Kidney (tissue), 14 donors: ENCODE data around the gene MAP1LC3B. TPM values are rescaled to one million over a fixed set of nuclear protein-coding genes. Genes with fewer than 3 reads are reported as not detected.

ENCODE experiments used
- DNase-seq, 5 donors: peaks; one replicate each; pipeline ENCODE4 v3.0.0-alpha.2; 2013 to 2020
- FAIRE-seq: peaks from 2 replicates; lab custom pipeline; 2012; peaks lifted over from hg19 to GRCh38; lab: Jason Lieb, UNC
- H3K27ac ChIP-seq, 2 donors: one replicate each; pipeline ENCODE4 v1.7.0; 2013; ENCODE audit warnings: low read depth in 2 of 2, low read length in 2 of 2, inconsistent platforms in 1 of 2
- H3K27me3 ChIP-seq: one replicate; pipeline ENCODE4 v1.7.1; 2013; ENCODE audit warnings: low read length, inconsistent platforms; ENCODE audit not compliant: control insufficient read depth, insufficient read depth
- H3K36me3 ChIP-seq, 3 donors: one replicate each; pipeline versions ENCODE4 v1.7.0 to v1.7.1; 2013; ENCODE audit warnings: low read length in 3 of 3, control low read depth in 1 of 3, inconsistent platforms in 1 of 3; ENCODE audit not compliant: insufficient read depth in 3 of 3, control insufficient read depth in 2 of 3
- H3K4me1 ChIP-seq, 3 donors: one replicate each; pipeline versions ENCODE4 v1.7.0 to v1.7.1; 2013; ENCODE audit warnings: low read length in 3 of 3, inconsistent platforms in 1 of 3, low read depth in 1 of 3; ENCODE audit not compliant: control insufficient read depth in 2 of 3, insufficient read depth in 2 of 3
- H3K4me3 ChIP-seq, 3 donors: one replicate each; pipeline versions ENCODE4 v1.7.0 to v1.8.1; 2013; ENCODE audit warnings: low read length in 3 of 3, control low read depth in 1 of 3, inconsistent platforms in 1 of 3
- H3K9ac ChIP-seq, 3 donors: one replicate each; pipeline versions ENCODE4 v1.7.0 to v1.7.1; 2013; ENCODE audit warnings: low read length in 3 of 3, control low read depth in 1 of 3, inconsistent platforms in 1 of 3
- H3K9me3 ChIP-seq, 3 donors: one replicate each; pipeline versions ENCODE4 v1.7.0 to v1.7.1; 2013; ENCODE audit warnings: low read length in 3 of 3, control low read depth in 1 of 3, inconsistent platforms in 1 of 3; ENCODE audit not compliant: control insufficient read depth in 2 of 3, insufficient read depth in 1 of 3
- intact Hi-C: fragments of 100-400 bp; cut with DNase I; formaldehyde crosslinking; loops from one replicate; pipeline ENCODE4 v1.11.1; 2022
- polyA plus RNA-seq: library from polyadenylated mRNA; stranded (reverse); fragments of 350-450 nt; fragmentation: Illumina TruSeq; extraction: RNeasy Lipid Tissue Mini Kit (QIAGEN cat#74804); gene quantifications from one replicate; pipeline ENCODE4 v1.2.3, GENCODE V29; 2014; ENCODE audit warnings: low read depth, low replicate concordance; ENCODE audit not compliant: insufficient read depth
- total RNA-seq: library from RNA; stranded (reverse); fragmentation: NEBNext Ultra II Directional; extraction: Animal tissue kit (Norgen Biotek cat#: 25700); gene quantifications from one replicate; pipeline ENCODE4 v1.2.1, GENCODE V29; 2021
- TF ChIP-seq, protein P1 (sequence below): IDR thresholded peaks from 3 replicates; pipeline ENCODE4 v1.5.1; 2012; ENCODE audit warnings: mild to moderate bottlenecking, moderate library complexity, borderline replicate concordance; ENCODE audit not compliant: insufficient read depth; ENCODE audit errors: extremely low read depth
- donor health status: control.
- donor health status: control.
- donor health status: control.
- donor health status: control.
- donor health status: control.
- donor health status: DM: yes; HTN: yes; CAD: no.
- donor health status: Normal renal cell carcinoma (clear cell type).

The MAP1LC3B gene
- total and polyA plus RNA-seq, 2 donors from 2014 or later, result 57.1 to 70.3 TPM

DNA sequence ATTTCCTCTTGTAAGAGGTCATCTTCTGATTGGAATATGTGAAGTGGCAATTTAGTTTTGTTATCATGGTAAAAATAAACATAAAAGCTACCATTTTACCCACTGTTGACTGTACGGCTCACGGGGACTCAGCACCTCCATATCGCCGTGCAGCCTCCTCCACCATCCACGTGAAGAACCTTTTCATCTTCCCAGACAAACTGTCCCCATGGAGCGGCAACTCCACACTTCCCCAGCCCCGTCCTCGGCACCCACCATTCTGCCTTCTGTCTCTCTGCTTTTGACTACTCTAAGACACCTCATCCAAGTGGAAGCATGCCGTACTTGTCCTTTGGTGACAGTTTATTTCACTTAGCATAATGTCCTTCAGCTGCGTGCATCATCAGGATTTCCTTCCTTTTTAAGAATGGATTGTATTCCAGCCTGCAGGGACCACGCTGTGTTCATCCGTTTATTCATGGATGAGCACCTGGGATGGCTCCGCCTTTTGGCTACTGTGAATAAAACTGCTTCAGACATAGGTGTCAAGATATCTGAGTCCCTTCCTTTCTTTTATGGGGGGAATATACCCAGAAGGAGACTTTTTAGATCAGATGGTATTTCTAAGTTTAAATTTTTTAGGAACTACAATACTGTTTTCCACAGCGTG, 22.9 kb upstream of the MAP1LC3B start:
- TF ChIP-seq, protein P1, sequence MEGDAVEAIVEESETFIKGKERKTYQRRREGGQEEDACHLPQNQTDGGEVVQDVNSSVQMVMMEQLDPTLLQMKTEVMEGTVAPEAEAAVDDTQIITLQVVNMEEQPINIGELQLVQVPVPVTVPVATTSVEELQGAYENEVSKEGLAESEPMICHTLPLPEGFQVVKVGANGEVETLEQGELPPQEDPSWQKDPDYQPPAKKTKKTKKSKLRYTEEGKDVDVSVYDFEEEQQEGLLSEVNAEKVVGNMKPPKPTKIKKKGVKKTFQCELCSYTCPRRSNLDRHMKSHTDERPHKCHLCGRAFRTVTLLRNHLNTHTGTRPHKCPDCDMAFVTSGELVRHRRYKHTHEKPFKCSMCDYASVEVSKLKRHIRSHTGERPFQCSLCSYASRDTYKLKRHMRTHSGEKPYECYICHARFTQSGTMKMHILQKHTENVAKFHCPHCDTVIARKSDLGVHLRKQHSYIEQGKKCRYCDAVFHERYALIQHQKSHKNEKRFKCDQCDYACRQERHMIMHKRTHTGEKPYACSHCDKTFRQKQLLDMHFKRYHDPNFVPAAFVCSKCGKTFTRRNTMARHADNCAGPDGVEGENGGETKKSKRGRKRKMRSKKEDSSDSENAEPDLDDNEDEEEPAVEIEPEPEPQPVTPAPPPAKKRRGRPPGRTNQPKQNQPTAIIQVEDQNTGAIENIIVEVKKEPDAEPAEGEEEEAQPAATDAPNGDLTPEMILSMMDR, result no peak
- peaks cover 0 to 2% (median 0%) of the 10 kb centered on the region in 3 donors for H3K4me1 ChIP-seq
- FAIRE-seq (no peak), DNase-seq (no peak)
- H3K9ac ChIP-seq, result no peak overlapping the region
- H3K4me3 ChIP-seq, result no peak overlapping the region
- intact Hi-C loops, result no loop called here
- H3K36me3 ChIP-seq, result no peaks in the 10 kb centered on the region
- no peaks in the 10 kb centered on the region for H3K9me3 ChIP-seq
- no peak overlapping the region for H3K27ac ChIP-seq
- no peaks in the 10 kb centered on the region for H3K27me3 ChIP-seq

DNA sequence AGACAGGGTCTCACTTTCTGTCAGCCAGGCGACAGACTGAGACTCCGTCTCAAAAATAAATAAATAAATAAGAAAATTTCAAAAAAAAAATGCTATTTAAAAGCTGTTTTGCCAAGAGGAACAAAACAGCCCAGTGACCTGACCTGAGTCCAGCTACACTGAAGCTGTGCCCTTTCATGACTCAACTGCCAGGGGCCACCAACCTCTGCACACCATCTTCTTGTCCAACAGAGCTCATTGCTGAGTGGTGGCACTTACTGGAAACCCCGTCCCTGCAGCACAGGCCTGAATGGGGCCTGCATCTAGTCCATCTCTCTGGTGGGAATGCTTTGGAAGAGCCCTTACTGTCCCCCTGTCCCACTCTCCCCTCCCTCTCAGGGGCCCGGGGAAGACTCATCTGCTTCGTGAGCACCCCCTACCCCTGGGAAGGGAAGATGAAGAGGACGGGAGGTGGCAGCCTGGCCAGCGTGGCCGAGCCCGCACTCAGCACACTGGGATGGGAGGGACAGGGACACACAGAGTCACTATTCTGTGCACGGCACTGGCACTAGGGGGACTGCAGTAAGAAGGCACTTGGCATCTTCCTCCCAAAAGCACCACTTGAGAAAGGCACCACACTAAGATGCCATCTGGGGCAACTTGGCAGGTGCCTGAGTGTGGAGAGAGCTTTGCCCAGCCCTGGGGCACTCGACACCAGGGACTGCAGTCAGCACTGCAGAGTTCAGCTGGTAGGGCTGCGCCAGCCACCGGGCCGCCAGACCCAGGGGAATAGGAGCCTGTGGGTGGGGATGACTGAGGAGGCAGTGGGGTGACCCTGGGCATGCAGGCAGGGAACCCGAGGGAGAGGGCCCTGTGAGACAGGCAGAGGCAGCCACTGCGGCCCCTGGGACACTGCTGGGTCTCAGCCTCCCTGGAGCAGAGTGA, 22.1 kb upstream of the MAP1LC3B start:
- no peak overlapping the region for H3K9ac ChIP-seq
- FAIRE-seq (no peak), DNase-seq (no peak)
- no peak overlapping the region for H3K4me3 ChIP-seq
- H3K4me1 ChIP-seq, result no peaks in the 10 kb centered on the region
- intact Hi-C loops, result loop anchor here (10.0 kb wide), 1 partner anchor 45 kb away; no protein-coding TSS in a partner anchor
- no peak overlapping the region for H3K27ac ChIP-seq
- H3K9me3 ChIP-seq, result no peaks in the 10 kb centered on the region
- H3K36me3 ChIP-seq, result no peaks in the 10 kb centered on the region
- TF ChIP-seq, protein P1, result no peak
- no peaks in the 10 kb centered on the region for H3K27me3 ChIP-seq

DNA sequence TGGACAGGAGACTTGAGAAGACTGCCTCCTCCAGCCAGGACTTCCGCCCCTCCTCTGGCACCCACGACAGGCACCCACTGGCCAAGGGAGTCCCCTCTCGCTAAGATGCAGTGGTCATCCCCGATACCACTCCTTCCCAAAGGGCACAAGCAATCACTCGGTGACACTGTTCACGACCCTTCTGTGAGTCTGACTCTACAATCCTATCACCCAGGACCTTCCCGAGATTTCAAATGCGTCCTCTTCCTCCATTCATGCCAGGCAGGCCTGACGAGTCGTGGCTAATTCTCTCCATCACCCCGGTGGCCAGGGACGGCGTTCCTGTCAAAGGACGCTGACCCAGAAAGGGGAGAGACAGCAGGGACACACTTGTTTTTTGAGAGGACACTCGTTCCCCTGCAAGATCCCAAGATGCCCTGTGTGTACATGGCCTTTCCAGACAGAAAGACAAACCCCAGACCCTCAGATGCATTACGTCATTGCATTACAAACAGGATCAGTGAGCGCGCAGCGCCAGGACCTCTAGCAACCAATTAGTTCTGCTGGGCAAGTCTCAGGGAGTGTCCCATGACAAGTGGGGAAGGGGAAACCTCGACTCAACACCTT, 20.8 kb upstream of the MAP1LC3B start:
- DNase-seq (peak in 2 of 5 donors; percentile 32 to 45), FAIRE-seq (no peak)
- H3K4me1 ChIP-seq, result peaks cover 0 to 3% (median 0%) of the 10 kb centered on the region in 3 donors
- H3K4me3 ChIP-seq, result no peak overlapping the region
- intact Hi-C loops, result loop anchor here (10.0 kb wide), 1 partner anchor 47 kb away; no protein-coding TSS in a partner anchor
- no peaks in the 10 kb centered on the region for H3K9me3 ChIP-seq
- H3K27ac ChIP-seq, result no peak overlapping the region
- TF ChIP-seq, protein P1, result no peak
- no peaks in the 10 kb centered on the region for H3K36me3 ChIP-seq
- H3K9ac ChIP-seq, result no peak overlapping the region
- no peaks in the 10 kb centered on the region for H3K27me3 ChIP-seq
